Mammary epithelial cell (primary cell): ENCODE results near the gene ZNF518B.

Experiments used
- EZH2 ChIP-seq: IDR thresholded peaks from 2 replicates; pipeline ENCODE4 v1.6.1; 2012; ENCODE audit warnings: low read length, inconsistent platforms, borderline replicate concordance
- TF ChIP-seq, protein P1 (sequence below), 2 donors: IDR thresholded peaks in 1 of 2; conservative IDR thresholded peaks in 1 of 2; 2 replicates each; pipeline ENCODE4 v1.5.1; 2011 to 2012; ENCODE audit warnings: inconsistent platforms in 2 of 2, low read length in 2 of 2, mild to moderate bottlenecking in 2 of 2, control low read depth in 1 of 2, low read depth in 1 of 2; ENCODE audit not compliant: insufficient read depth in 1 of 2; ENCODE audit errors: extremely low read depth in 1 of 2

- TF ChIP-seq, protein P1, sequence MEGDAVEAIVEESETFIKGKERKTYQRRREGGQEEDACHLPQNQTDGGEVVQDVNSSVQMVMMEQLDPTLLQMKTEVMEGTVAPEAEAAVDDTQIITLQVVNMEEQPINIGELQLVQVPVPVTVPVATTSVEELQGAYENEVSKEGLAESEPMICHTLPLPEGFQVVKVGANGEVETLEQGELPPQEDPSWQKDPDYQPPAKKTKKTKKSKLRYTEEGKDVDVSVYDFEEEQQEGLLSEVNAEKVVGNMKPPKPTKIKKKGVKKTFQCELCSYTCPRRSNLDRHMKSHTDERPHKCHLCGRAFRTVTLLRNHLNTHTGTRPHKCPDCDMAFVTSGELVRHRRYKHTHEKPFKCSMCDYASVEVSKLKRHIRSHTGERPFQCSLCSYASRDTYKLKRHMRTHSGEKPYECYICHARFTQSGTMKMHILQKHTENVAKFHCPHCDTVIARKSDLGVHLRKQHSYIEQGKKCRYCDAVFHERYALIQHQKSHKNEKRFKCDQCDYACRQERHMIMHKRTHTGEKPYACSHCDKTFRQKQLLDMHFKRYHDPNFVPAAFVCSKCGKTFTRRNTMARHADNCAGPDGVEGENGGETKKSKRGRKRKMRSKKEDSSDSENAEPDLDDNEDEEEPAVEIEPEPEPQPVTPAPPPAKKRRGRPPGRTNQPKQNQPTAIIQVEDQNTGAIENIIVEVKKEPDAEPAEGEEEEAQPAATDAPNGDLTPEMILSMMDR (conservative IDR thresholded peaks at IDR 0.05 in 1 of 2, IDR thresholded peaks at IDR 0.05 in 1 of 2; ENCODE audit: extremely low read depth in 1 of 2, insufficient read depth in 1 of 2, low read depth in 1 of 2, low read length in 2 of 2): no peak
- TF ChIP-seq EZH2: no peak
These were observed 3.3 kb upstream of the ZNF518B start for GRCh38 chr4:10460313-10461047.
